ENCODE results near the gene ITPA.

ITPA gene

DNA sequence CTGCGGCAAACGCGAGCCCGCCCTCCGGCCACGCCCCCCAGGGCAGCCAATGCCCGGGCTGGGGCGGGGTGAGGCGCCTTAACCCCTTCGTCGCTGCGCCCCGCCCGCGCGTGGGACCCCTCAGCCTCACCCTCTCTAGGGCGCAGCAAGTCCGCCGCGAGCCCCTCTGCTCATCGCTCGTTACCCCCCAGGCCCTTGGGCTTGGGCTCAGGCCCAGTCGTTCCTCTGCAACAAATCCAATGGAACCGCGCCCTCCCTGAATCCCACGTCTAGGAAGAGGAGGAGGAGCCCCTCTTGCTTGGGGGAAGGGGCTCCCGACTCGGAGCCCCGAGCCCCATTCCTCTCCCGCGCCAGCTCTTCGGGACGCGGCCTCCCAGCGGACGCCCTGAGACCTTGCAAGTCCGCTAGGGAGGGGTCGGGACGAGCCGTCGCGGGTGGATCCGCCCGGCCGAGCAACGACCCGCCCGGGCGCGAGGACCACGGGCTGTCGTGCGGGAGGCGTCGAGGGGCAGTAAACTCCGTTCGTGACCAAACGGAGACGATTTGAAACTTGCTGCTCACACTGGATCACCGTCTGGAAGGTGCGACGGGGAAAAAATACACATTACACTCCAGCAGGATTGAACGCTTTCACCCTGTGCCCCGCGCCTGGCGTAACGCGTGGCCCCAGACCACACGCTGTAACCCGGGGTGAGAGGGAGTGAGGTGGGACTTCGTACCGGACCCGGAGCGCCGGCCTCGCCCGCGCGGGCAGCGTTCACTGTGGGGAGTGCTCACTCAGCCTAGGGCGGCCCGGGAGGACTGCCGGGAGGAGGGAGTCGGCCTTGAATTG lies 35.5 kb upstream of the ITPA start:
- Histone ChIP-seq H3K36me3 (ENCODE audit: insufficient read depth) (no peaks in the 10 kb centered on the region), H3K9ac (no peak overlapping the region; the same call in 1 of the 2 replicates), H4K20me1 (ENCODE audit: insufficient read depth) (no peaks in the 10 kb centered on the region), H3K27ac (no peak overlapping the region), H3K79me2 (ENCODE audit: insufficient read depth, low read depth) (no peaks in the 10 kb centered on the region), H2AFZ (ENCODE audit: low read depth) (peak overlapping the region; percentile 87), H3K27me3 (ENCODE audit: insufficient read depth, low read depth) (no peaks in the 10 kb centered on the region), H3K4me1 (ENCODE audit: low read depth, poor library complexity, severe bottlenecking) (no peaks in the 10 kb centered on the region), H3K4me3 (IDR thresholded peaks at IDR 0.05; ENCODE audit: insufficient read depth, low read depth, low read length) (no peak overlapping the region), H3K4me2 (no peak overlapping the region)
- TF ChIP-seq, protein P1, sequence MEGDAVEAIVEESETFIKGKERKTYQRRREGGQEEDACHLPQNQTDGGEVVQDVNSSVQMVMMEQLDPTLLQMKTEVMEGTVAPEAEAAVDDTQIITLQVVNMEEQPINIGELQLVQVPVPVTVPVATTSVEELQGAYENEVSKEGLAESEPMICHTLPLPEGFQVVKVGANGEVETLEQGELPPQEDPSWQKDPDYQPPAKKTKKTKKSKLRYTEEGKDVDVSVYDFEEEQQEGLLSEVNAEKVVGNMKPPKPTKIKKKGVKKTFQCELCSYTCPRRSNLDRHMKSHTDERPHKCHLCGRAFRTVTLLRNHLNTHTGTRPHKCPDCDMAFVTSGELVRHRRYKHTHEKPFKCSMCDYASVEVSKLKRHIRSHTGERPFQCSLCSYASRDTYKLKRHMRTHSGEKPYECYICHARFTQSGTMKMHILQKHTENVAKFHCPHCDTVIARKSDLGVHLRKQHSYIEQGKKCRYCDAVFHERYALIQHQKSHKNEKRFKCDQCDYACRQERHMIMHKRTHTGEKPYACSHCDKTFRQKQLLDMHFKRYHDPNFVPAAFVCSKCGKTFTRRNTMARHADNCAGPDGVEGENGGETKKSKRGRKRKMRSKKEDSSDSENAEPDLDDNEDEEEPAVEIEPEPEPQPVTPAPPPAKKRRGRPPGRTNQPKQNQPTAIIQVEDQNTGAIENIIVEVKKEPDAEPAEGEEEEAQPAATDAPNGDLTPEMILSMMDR (conservative IDR thresholded peaks at IDR 0.05; ENCODE audit: low read depth, low read length), result no peak

DNA sequence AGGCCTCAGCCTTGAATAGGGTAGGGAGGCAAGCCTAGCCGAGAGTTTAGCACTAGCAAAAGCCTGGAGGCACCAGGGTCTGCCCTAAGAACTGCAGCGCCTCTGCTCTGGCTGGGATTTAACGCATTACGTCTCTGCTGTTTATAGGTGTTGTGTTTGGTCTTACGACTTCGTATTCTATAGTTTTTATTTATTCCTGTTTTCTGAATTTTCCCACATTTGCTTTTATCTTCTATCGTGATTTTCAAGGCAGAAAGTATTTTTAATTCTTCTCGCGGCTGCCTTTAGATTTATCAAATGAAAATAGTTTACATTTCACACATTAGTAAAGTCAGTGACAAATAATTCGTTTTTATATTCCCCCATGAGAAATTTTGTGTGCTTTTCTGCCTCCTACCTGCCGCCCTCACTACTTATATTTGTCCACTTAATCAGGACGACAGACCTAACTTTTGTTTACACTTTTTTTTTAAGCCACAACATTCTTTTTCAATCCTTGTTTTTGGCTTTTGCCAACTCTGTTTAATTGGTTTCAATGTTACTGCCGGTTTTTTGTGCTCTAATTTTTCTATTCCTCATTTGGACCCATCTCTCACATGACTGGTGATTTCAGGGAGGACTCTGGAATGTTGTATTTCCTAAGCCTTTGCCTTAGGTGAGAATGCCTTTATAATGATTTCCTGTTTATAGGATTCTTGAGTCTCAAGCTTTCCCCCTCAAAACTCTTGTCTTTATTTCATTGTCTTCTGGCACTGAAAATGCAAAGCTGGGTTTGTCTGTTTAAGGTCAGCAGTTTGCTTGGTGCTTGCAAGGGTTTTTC lies 34.6 kb upstream of the ITPA start:
- Histone ChIP-seq H3K9ac (no peak overlapping the region), H3K79me2 (ENCODE audit: insufficient read depth, low read depth) (no peaks in the 10 kb centered on the region), H3K4me2 (no peak overlapping the region), H3K27ac (no peak overlapping the region), H4K20me1 (ENCODE audit: insufficient read depth) (no peaks in the 10 kb centered on the region), H2AFZ (ENCODE audit: low read depth) (no peak overlapping the region), H3K4me1 (ENCODE audit: low read depth, poor library complexity, severe bottlenecking) (no peaks in the 10 kb centered on the region), H3K4me3 (IDR thresholded peaks at IDR 0.05; ENCODE audit: insufficient read depth, low read depth, low read length) (no peak overlapping the region), H3K27me3 (ENCODE audit: insufficient read depth, low read depth) (no peaks in the 10 kb centered on the region), H3K36me3 (ENCODE audit: insufficient read depth) (no peaks in the 10 kb centered on the region)
- TF ChIP-seq, protein P1 (conservative IDR thresholded peaks at IDR 0.05; ENCODE audit: low read depth, low read length), result no peak

DNA sequence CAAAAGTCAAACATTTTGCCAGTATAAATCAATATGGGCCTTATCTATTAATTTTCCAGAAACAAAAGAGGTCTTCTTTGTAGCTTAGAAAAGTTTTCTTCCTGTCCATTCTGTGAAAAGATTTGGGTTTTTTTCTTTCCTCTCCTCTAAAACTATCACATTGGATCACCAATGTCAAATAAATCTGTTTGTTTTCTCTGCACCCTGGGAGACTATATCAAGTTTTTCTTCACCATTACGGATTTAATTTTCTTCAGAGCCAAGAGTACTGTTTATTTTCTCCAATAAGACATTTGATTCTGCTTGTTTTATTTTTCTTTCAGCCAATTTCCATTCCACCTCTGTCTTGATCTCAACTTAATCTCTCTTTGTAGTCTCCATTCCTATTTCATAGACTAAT lies 34.0 kb upstream of the ITPA start:
- Histone ChIP-seq H3K36me3 (ENCODE audit: insufficient read depth) (no peaks in the 10 kb centered on the region), H3K27ac (no peak overlapping the region), H3K27me3 (ENCODE audit: insufficient read depth, low read depth) (no peaks in the 10 kb centered on the region), H3K79me2 (ENCODE audit: insufficient read depth, low read depth) (no peaks in the 10 kb centered on the region), H2AFZ (ENCODE audit: low read depth) (no peak overlapping the region), H3K9ac (no peak overlapping the region), H3K4me1 (ENCODE audit: low read depth, poor library complexity, severe bottlenecking) (no peaks in the 10 kb centered on the region), H4K20me1 (ENCODE audit: insufficient read depth) (no peaks in the 10 kb centered on the region), H3K4me3 (IDR thresholded peaks at IDR 0.05; ENCODE audit: insufficient read depth, low read depth, low read length) (no peak overlapping the region), H3K4me2 (no peak overlapping the region)
- TF ChIP-seq, protein P1 (conservative IDR thresholded peaks at IDR 0.05; ENCODE audit: low read depth, low read length), result no peak

DNA sequence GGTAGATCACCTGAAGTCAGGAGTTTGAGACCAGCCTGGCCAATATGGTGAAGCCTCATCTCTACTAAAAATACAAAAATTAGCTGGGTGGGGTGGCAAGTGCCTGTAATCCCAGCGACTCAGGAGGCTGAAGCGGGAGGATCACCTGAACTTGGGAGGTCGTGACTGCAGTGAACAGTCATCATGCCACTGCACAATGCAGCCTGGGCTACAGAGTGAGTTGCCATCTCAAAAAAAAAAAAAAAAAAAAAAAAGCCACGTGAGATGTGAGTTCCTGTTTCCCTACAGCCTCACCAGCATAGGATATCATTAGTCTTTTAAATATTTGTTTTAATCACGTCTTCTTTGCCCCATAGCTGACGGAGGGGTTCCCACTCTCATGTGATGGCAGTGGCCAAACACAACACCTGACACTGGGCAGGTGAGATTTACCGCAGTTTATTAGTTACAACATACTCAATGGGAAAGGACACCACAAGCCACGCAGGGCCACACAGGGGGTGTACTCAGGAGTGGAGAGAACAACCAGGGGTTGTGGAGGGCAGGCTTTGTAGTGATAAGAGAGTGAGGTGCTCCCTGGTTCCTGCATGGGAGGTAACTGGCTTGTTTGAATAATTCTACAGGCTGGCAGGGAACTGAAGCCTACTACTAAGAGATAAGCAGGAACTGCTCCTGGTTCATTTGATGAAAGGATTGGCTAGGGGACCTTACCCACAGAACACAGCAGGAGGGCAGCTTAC lies 31.4 kb upstream of the ITPA start:
- H3K9ac ChIP-seq, result no peak overlapping the region
- no peak overlapping the region for H3K4me3 ChIP-seq (IDR thresholded peaks at IDR 0.05; ENCODE audit: insufficient read depth, low read depth, low read length)
- H3K79me2 ChIP-seq (ENCODE audit: insufficient read depth, low read depth), result no peaks in the 10 kb centered on the region
- no peak overlapping the region for H3K27ac ChIP-seq
- no peak overlapping the region for H2AFZ ChIP-seq (ENCODE audit: low read depth)
- TF ChIP-seq, protein P1 (conservative IDR thresholded peaks at IDR 0.05; ENCODE audit: low read depth, low read length), result no peak
- no peaks in the 10 kb centered on the region for H3K4me1 ChIP-seq (ENCODE audit: low read depth, poor library complexity, severe bottlenecking)
- H3K4me2 ChIP-seq, result no peak overlapping the region
- H4K20me1 ChIP-seq (ENCODE audit: insufficient read depth), result no peaks in the 10 kb centered on the region
- no peaks in the 10 kb centered on the region for H3K36me3 ChIP-seq (ENCODE audit: insufficient read depth)
- no peaks in the 10 kb centered on the region for H3K27me3 ChIP-seq (ENCODE audit: insufficient read depth, low read depth)

Measured in KMS-11 (cell line).